Chondrocyte (in vitro differentiated cells): Measurements from ENCODE around the gene LGI2. TPM values are rescaled to one million over a fixed set of nuclear protein-coding genes. Genes with fewer than 3 reads are reported as not detected.

Source experiments
- DNase-seq: peaks from one replicate; pipeline ENCODE4 v3.0.0; 2021; ENCODE audit warnings: mixed read lengths, low spot score
- H3K27ac Mint-ChIP-seq: one replicate; pipeline ENCODE4 v1.8.0; 2021; ENCODE audit warnings: mild to moderate bottlenecking, moderate library complexity, mixed read lengths; ENCODE audit not compliant: unreplicated experiment
- H3K27me3 Mint-ChIP-seq: 2 replicates; pipeline ENCODE4 v1.8.0; 2021; ENCODE audit warnings: low read depth, mixed read lengths
- H3K36me3 Mint-ChIP-seq: 2 replicates; pipeline ENCODE4 v1.8.0; 2021; ENCODE audit warnings: low read depth, mixed read lengths
- H3K4me1 Mint-ChIP-seq: 2 replicates; pipeline ENCODE4 v1.8.0; 2021; ENCODE audit warnings: low read depth, mild to moderate bottlenecking, mixed read lengths
- H3K4me3 Mint-ChIP-seq: one replicate; pipeline ENCODE4 v1.8.0; 2021; ENCODE audit warnings: mild to moderate bottlenecking, moderate library complexity, mixed read lengths; ENCODE audit not compliant: unreplicated experiment
- H3K9me3 Mint-ChIP-seq: 2 replicates; pipeline ENCODE4 v1.8.0; 2021; ENCODE audit warnings: low read depth, mixed read lengths
- total RNA-seq: library from RNA; stranded (reverse); gene quantifications from 3 replicates; pipeline ENCODE4 v1.2.1, GENCODE V29; 2021
- TF ChIP-seq, protein P1 (sequence below): fragments of 200-600 bp; sonication (generic); IDR thresholded peaks from 2 replicates; pipeline ENCODE4 v1.5.0; 2021; ENCODE audit warnings: antibody characterized with exemption, mild to moderate bottlenecking, moderate library complexity

Gene LGI2
- total RNA-seq, 1 donor from 2014 or later: 0.30 TPM

DNA sequence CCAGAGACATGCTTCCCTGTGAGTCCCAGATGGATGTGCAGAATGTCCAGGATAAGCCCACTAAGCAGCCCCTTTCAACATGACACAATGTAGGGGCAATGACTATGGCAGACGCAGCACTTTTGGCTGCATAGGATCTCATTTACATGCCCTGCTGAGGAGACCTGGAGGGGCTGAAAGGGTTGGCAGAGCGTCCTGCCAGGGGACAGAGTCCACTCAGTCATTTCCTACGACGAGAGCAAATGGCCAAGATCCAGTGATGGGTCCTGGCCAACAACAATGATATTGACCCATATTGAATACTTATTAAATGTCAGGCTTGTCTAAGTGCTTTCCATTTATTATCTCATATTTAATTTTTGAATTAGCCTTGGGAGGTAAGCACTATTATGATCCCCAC, 41.4 kb downstream of the LGI2 start:
- Mint-ChIP-seq H3K36me3 (no peaks in the 10 kb centered on the region), H3K27ac (no peak overlapping the region), H3K9me3 (peaks cover 11% of the 10 kb centered on the region), H3K27me3 (peaks cover 2% of the 10 kb centered on the region), H3K4me1 (no peaks in the 10 kb centered on the region), H3K4me3 (no peak overlapping the region)
- no peak for DNase-seq
- TF ChIP-seq, protein P1, sequence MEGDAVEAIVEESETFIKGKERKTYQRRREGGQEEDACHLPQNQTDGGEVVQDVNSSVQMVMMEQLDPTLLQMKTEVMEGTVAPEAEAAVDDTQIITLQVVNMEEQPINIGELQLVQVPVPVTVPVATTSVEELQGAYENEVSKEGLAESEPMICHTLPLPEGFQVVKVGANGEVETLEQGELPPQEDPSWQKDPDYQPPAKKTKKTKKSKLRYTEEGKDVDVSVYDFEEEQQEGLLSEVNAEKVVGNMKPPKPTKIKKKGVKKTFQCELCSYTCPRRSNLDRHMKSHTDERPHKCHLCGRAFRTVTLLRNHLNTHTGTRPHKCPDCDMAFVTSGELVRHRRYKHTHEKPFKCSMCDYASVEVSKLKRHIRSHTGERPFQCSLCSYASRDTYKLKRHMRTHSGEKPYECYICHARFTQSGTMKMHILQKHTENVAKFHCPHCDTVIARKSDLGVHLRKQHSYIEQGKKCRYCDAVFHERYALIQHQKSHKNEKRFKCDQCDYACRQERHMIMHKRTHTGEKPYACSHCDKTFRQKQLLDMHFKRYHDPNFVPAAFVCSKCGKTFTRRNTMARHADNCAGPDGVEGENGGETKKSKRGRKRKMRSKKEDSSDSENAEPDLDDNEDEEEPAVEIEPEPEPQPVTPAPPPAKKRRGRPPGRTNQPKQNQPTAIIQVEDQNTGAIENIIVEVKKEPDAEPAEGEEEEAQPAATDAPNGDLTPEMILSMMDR: no peak

DNA sequence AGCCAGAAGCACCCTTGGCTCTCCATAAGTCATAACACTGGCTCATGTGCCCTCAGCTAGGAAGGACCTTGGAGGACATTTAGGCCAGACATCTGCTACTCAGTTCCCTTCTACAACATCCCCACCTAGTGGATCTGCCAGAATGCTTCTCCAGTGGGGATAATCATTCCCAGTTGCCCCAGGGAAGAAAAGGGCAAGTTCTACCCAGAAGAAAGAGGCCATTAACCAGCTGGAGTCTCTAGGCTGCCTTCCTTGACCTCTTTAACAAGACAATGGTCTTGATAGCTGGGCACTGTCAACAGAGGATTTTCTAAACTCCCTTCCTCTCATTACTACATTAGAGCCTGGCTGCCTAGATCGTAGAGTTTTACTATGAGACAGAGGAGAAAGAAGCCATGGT, 42.0 kb downstream of the LGI2 start:
- Mint-ChIP-seq H3K36me3 (no peaks in the 10 kb centered on the region), H3K4me1 (no peaks in the 10 kb centered on the region), H3K9me3 (peaks cover 11% of the 10 kb centered on the region), H3K27ac (no peak overlapping the region), H3K27me3 (peaks cover 2% of the 10 kb centered on the region), H3K4me3 (no peak overlapping the region)
- DNase-seq: no peak
- TF ChIP-seq, protein P1: peak; percentile 69

DNA sequence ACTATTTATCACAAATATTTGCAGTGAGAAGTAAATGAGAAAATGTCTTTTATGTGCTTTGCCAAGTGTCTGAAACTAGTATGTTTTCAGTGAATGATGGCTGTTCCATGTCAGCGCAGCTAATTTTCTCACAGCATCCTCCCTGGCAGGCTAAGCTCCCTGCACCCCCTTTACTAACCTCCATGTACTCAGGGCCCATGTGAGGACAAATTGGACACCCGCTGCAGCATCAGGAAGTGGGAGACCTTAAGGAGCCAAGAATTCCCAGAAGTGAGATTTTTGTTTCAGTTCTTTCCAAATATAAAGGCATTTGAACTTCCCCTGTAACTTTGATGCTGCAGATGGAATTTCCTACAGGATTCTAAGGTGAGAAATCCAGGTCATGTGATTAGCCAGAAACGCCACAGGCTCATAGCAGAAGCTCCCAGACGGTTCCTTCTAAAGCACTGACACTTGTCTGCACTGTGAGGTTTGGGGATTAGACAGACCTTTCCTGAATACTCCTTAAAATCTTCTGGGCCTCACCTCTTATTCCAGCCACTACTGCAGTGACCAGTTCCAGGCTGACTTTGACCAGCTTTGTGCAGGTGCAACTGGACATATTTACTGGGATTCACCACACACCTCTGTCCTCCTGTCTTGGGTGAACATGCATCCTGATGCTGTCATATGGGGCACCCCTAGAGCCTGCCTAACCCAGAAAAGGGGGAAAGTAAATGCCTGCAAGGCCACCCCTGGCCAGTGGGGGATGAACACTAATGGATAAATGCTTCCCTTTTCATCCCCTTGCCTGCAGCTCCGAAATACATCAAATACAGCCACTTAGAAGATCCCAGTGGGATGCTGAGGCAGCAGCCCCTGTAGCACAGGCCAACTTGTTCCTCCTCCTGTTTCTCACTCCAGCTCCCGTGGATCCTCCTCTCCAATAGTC, 45.9 kb downstream of the LGI2 start:
- no peak overlapping the region for H3K27ac Mint-ChIP-seq
- peaks cover 7% of the 10 kb centered on the region for H3K9me3 Mint-ChIP-seq

DNA sequence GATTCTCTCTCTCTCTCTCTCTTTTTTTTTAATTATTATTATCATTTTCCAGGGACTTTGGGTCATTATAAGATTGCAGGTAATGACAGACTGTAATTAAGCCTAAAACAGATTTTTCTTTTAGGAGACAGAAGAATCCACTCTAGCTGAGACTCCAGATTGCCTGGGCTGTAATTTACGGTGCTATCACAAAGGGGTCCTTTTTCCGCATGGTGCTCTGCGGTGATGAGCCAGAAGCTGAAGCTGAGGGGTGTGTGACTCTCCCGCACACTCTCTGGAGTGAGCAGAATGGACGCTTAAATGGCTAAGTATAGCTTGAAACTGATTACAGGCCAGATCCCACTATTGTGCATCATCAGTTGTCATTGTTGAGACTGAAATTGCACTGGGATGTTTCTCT, 50.0 kb downstream of the LGI2 start:
- no peaks in the 10 kb centered on the region for H3K36me3 Mint-ChIP-seq
- H3K4me3 Mint-ChIP-seq: no peak overlapping the region
- no peak overlapping the region for H3K27ac Mint-ChIP-seq
- H3K27me3 Mint-ChIP-seq: peaks cover 21% of the 10 kb centered on the region
- no peaks in the 10 kb centered on the region for H3K9me3 Mint-ChIP-seq
- no peak for DNase-seq
- TF ChIP-seq, protein P1: no peak
- peaks cover 6% of the 10 kb centered on the region for H3K4me1 Mint-ChIP-seq

More for the DNA sequence above, 45.9 kb downstream of the LGI2 start:
- H3K4me1 Mint-ChIP-seq: peaks cover 6% of the 10 kb centered on the region
- no peak overlapping the region for H3K4me3 Mint-ChIP-seq
- peaks cover 2% of the 10 kb centered on the region for H3K27me3 Mint-ChIP-seq
- TF ChIP-seq, protein P1: peak; percentile 8
- no peak for DNase-seq
- no peaks in the 10 kb centered on the region for H3K36me3 Mint-ChIP-seq

DNA sequence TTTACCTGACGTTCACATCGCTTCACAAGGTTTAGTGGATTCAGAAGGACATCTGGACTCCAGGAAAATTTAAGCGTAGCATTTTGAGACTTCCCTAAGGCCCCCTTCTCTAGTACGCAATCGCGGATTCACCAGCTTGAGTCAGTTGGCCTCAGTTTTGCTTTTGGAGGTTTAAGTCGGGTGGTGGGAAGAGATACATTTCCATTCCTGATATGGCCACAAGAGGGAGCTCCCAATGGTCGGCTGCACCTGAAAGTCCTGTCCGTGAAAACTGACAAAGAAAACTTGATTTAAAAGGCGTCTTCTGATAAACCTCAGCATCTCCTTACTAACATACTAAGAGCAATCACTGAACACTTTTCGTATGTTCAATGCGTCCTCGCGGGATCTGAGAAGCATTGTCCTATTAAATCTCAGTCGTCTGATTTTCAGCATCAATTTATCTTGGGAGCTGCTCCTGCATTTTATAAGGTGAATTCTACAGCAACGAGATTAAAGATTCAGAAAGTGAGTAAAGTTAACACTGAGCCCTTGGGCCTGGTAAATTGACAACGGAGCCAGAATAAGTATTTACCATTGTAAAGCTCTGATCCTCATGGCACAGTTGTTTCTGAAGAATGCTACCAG, 50.6 kb downstream of the LGI2 start:
- TF ChIP-seq, protein P1: peak; percentile 94
- DNase-seq: no peak
- Mint-ChIP-seq H3K9me3 (no peaks in the 10 kb centered on the region), H3K36me3 (no peaks in the 10 kb centered on the region), H3K4me3 (no peak overlapping the region), H3K27me3 (peaks cover 24% of the 10 kb centered on the region), H3K27ac (no peak overlapping the region), H3K4me1 (peaks cover 6% of the 10 kb centered on the region)
